Loucy (cell line): ENCODE data around the gene KRT31.

ENCODE experiments used
- H2AFZ ChIP-seq: fragments of 200-600 bp; sonication (generic); 2 replicates; pipeline ENCODE4 v1.6.0; 2016; ENCODE audit warnings: antibody characterized with exemption, mild to moderate bottlenecking, low read length, moderate library complexity
- H3F3A ChIP-seq: fragments of 200-600 bp; 2 replicates; pipeline ENCODE4 v1.6.0; 2016; ENCODE audit warnings: antibody characterized with exemption, low read depth, mild to moderate bottlenecking
- H3K27me3 ChIP-seq: fragments of 200-600 bp; sonication (generic); 2 replicates; pipeline ENCODE4 v1.6.1; 2014; ENCODE audit warnings: low read length, mild to moderate bottlenecking; ENCODE audit not compliant: insufficient read depth, poor library complexity, severe bottlenecking
- H3K36me3 ChIP-seq: fragments of 200-600 bp; sonication (generic); 2 replicates; pipeline ENCODE4 v1.6.1; 2016; ENCODE audit warnings: low read length; ENCODE audit not compliant: insufficient read depth
- H3K4me1 ChIP-seq: fragments of 200-600 bp; sonication (generic); 2 replicates; pipeline ENCODE4 v1.5.1; 2014; ENCODE audit warnings: low read length, mild to moderate bottlenecking; ENCODE audit not compliant: insufficient read depth, poor library complexity, severe bottlenecking
- H3K4me2 ChIP-seq: fragments of 200-600 bp; sonication (generic); 2 replicates; pipeline ENCODE4 v1.6.0; 2014; ENCODE audit warnings: antibody characterized with exemption, low read length, low read depth, mild to moderate bottlenecking; ENCODE audit not compliant: poor library complexity, severe bottlenecking
- H3K4me3 ChIP-seq: fragments of 200-600 bp; sonication (generic); 2 replicates; pipeline ENCODE4 v1.5.1; 2014; ENCODE audit warnings: low read length, mild to moderate bottlenecking, mixed read lengths; ENCODE audit not compliant: poor library complexity, severe bottlenecking
- H3K79me2 ChIP-seq: fragments of 200-600 bp; sonication (generic); 2 replicates; pipeline ENCODE4 v1.6.1; 2014; ENCODE audit warnings: low read length; ENCODE audit not compliant: insufficient read depth
- H3K9ac ChIP-seq: fragments of 200-600 bp; sonication (generic); 2 replicates; pipeline ENCODE4 v1.6.0; 2014; ENCODE audit warnings: mild to moderate bottlenecking, low read depth, low read length, moderate library complexity; ENCODE audit not compliant: poor library complexity, severe bottlenecking
- H3K9me2 ChIP-seq: fragments of 200-600 bp; sonication (generic); replicated peaks from 2 replicates; pipeline ENCODE4 v1.6.1; 2016; ENCODE audit warnings: low read depth, low read length, mixed read lengths
- H3K9me3 ChIP-seq: fragments of 200-600 bp; sonication (generic); 2 replicates; pipeline ENCODE4 v1.6.1; 2014; ENCODE audit warnings: mild to moderate bottlenecking, antibody characterized with exemption, low read length, low read depth; ENCODE audit not compliant: insufficient read depth
- H4K20me1 ChIP-seq: fragments of 200-600 bp; sonication (generic); 2 replicates; pipeline ENCODE4 v1.6.0; 2014; ENCODE audit warnings: antibody characterized with exemption, low read length, mild to moderate bottlenecking; ENCODE audit not compliant: insufficient read depth, poor library complexity, severe bottlenecking
- EZH2phosphoT487 ChIP-seq: fragments of 200-600 bp; IDR thresholded peaks from 2 replicates; pipeline ENCODE4 v1.6.1; 2018; ENCODE audit warnings: antibody characterized with exemption, mild to moderate bottlenecking, moderate library complexity, borderline replicate concordance
- TF ChIP-seq, protein P1 (sequence below): fragments of 200-600 bp; sonication (generic); conservative IDR thresholded peaks from 2 replicates; pipeline ENCODE4 v1.5.1; 2014; ENCODE audit warnings: mild to moderate bottlenecking, antibody characterized with exemption, low read length

KRT31 gene

DNA sequence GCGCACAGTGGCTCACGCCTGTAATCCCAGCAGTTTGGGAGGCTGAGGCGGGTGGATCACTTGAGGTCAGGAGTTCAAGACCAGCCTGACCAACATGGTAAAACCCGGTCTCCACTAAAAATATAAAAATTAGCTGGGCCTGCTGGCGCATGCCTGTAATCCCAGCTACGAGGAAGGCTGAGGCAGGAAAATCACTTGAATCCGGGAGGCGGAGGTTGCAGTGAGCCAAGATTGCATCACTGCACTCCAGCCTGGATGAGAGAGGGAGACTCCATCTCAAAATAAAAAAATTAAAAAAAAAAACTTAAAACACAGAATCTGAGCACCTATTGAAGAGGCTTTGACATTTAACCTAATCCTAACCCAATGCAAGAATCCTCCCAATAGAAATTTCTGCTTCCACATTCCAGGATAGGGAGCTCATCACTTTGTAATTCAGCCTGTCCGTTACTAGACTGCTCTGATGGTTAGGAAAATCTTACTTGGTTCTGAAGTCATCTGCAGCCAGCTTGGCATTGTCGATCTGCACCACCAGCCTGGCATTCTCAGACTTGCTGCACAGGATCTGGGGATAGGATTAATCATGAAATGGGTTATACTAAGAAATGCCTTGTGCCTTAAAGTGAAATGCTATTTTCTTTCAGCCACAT, 29.9 kb downstream of the KRT31 start:
- Histone ChIP-seq H3K79me2 (no peaks in the 10 kb centered on the region), H3K9me2 (no peaks in the 10 kb centered on the region), H2AFZ (no peak overlapping the region), H3K4me3 (no peak overlapping the region), H3K9me3 (no peaks in the 10 kb centered on the region), H3K9ac (no peak overlapping the region), H3K27me3 (no peaks in the 10 kb centered on the region), H3K4me2 (no peak overlapping the region), H4K20me1 (no peaks in the 10 kb centered on the region), H3K36me3 (no peaks in the 10 kb centered on the region), H3K4me1 (no peaks in the 10 kb centered on the region), H3F3A (no peaks in the 10 kb centered on the region)
- TF ChIP-seq, protein P1, sequence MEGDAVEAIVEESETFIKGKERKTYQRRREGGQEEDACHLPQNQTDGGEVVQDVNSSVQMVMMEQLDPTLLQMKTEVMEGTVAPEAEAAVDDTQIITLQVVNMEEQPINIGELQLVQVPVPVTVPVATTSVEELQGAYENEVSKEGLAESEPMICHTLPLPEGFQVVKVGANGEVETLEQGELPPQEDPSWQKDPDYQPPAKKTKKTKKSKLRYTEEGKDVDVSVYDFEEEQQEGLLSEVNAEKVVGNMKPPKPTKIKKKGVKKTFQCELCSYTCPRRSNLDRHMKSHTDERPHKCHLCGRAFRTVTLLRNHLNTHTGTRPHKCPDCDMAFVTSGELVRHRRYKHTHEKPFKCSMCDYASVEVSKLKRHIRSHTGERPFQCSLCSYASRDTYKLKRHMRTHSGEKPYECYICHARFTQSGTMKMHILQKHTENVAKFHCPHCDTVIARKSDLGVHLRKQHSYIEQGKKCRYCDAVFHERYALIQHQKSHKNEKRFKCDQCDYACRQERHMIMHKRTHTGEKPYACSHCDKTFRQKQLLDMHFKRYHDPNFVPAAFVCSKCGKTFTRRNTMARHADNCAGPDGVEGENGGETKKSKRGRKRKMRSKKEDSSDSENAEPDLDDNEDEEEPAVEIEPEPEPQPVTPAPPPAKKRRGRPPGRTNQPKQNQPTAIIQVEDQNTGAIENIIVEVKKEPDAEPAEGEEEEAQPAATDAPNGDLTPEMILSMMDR, result no peak
- no peak for TF ChIP-seq EZH2phosphoT487

DNA sequence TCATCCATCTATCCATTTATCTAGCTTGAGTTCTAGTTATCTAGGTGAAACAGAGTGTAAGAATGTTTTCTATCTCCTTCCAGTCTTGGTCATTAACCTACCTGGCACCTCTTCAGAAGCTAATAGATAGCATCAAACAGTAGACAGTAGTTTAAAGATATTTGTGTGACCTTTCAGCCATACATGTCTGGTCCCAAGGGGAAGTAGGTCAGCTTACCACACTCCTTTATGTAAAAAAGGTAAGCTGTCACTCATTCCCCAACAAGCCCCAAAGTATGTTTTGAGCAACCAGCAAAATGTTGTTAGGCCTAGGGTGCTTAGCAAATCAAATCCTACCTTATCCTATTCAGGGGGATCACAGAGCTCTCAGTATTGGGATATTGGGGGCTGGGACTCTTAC, 31.3 kb downstream of the KRT31 start:
- Histone ChIP-seq H3K9ac (no peak overlapping the region), H3K4me2 (no peak overlapping the region), H3K4me3 (no peak overlapping the region), H3F3A (no peaks in the 10 kb centered on the region), H2AFZ (no peak overlapping the region), H3K36me3 (no peaks in the 10 kb centered on the region), H3K79me2 (no peaks in the 10 kb centered on the region), H4K20me1 (no peaks in the 10 kb centered on the region), H3K27me3 (no peaks in the 10 kb centered on the region), H3K9me3 (no peaks in the 10 kb centered on the region), H3K4me1 (no peaks in the 10 kb centered on the region), H3K9me2 (no peaks in the 10 kb centered on the region)
- no peak for TF ChIP-seq EZH2phosphoT487
- TF ChIP-seq, protein P1, result no peak

DNA sequence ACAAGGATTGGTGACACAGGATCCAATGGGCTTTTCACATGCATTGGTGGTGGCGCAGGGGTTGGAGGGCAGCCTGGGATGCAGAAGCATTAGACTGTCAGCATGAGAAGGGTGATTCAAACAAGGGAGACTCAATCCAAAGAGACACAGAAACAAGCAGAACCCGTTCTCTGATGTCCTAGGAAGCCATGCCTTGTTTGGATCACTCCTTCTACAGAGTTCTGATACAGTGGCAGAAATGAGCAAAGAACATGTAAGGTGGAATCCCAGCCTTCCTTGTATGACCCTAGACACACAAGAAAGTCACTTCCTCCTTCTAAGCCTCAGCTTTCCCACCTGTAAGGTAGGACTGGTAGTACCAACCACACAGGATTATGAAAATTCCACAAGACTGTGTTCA, 33.5 kb downstream of the KRT31 start:
- no peaks in the 10 kb centered on the region for H4K20me1 ChIP-seq
- H3K9me3 ChIP-seq, result no peaks in the 10 kb centered on the region
- TF ChIP-seq, protein P1, result no peak
- no peak for TF ChIP-seq EZH2phosphoT487
- H3K79me2 ChIP-seq, result no peaks in the 10 kb centered on the region
- H3K4me1 ChIP-seq, result no peaks in the 10 kb centered on the region
- H3K4me3 ChIP-seq, result no peak overlapping the region
- no peaks in the 10 kb centered on the region for H3K9me2 ChIP-seq
- H2AFZ ChIP-seq, result no peak overlapping the region
- H3F3A ChIP-seq, result no peaks in the 10 kb centered on the region
- no peaks in the 10 kb centered on the region for H3K27me3 ChIP-seq
- no peak overlapping the region for H3K4me2 ChIP-seq
- no peaks in the 10 kb centered on the region for H3K36me3 ChIP-seq
- H3K9ac ChIP-seq, result no peak overlapping the region
